Measurements from ENCODE around the gene MYZAP.

MYZAP gene

DNA sequence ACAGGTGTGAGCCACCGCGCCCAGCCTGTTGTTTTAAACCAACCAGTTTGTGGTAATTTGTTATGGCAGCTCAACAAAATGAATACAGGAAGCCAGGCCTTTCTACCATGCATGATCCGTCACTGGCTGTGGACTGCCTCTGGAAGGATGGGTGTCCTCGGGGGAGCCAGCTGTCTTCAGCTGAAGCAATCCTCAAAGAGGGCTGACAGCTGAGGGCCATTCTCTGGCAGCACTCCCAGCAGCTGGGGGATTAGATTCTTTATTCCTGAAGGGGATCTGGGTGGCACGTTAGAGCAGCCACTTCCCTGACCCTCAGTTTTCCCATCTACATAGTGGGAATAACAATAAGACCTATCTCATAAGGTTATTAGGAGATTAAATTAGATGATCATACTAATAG, 139.2 kb downstream of the MYZAP start:
- H3K27ac ChIP-seq (replicated peaks), result no peak overlapping the region
- no peak for TF ChIP-seq REST (IDR thresholded peaks at IDR 0.05; ENCODE audit: insufficient replicate concordance, low read depth)
- TF ChIP-seq, protein P1, sequence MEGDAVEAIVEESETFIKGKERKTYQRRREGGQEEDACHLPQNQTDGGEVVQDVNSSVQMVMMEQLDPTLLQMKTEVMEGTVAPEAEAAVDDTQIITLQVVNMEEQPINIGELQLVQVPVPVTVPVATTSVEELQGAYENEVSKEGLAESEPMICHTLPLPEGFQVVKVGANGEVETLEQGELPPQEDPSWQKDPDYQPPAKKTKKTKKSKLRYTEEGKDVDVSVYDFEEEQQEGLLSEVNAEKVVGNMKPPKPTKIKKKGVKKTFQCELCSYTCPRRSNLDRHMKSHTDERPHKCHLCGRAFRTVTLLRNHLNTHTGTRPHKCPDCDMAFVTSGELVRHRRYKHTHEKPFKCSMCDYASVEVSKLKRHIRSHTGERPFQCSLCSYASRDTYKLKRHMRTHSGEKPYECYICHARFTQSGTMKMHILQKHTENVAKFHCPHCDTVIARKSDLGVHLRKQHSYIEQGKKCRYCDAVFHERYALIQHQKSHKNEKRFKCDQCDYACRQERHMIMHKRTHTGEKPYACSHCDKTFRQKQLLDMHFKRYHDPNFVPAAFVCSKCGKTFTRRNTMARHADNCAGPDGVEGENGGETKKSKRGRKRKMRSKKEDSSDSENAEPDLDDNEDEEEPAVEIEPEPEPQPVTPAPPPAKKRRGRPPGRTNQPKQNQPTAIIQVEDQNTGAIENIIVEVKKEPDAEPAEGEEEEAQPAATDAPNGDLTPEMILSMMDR (IDR thresholded peaks at IDR 0.05; ENCODE audit: insufficient read depth, low read length), result no peak
- TF ChIP-seq SPI1 (IDR thresholded peaks at IDR 0.05; ENCODE audit: borderline replicate concordance, low read depth), result no peak
- no peak for TF ChIP-seq GABPA (IDR thresholded peaks at IDR 0.05; ENCODE audit: low read depth)
- no peak for TF ChIP-seq POLR2AphosphoS5 (IDR thresholded peaks at IDR 0.05; ENCODE audit: low read depth)
- no peaks in the 10 kb centered on the region for H3K27me3 ChIP-seq (ENCODE audit: insufficient read depth, poor library complexity, severe bottlenecking)
- H3K4me3 ChIP-seq (replicated peaks; ENCODE audit: insufficient read depth, low read length), result no peak overlapping the region
- no peak for DNase-seq (ENCODE audit: low read depth in 1 of 2, low spot score in 1 of 2)

DNA sequence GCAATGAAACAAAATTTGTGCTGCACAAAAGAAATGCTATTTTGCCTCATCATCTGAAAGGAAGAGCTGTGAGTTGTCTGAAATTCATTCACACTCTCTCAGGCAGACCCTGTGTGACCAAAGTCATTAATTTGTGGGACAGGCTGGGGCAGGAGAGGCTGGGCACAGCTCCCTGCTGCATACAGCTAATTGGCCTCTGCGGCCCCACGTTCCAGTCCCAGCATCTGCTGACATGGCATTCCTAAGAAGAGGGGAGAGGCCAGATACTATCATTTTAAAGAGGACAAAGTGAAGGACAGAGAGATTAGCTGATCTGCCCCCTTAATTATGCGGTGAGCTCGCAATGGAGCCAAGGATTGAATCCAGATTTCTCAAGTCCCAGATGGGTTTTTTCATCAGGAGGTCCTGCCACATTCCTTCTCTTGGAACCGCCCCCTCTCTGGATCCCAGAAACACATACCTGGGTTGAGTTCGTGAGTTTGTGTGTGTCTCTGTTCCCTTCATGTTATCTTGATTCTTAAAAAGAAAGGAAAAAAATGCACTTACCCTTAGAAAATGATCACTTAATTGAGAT, 139.9 kb downstream of the MYZAP start:
- DNase-seq (ENCODE audit: low read depth in 1 of 2, low spot score in 1 of 2), result no peak
- no peak for TF ChIP-seq POLR2AphosphoS5 (IDR thresholded peaks at IDR 0.05; ENCODE audit: low read depth)
- TF ChIP-seq REST (IDR thresholded peaks at IDR 0.05; ENCODE audit: insufficient replicate concordance, low read depth), result no peak
- TF ChIP-seq, protein P1 (IDR thresholded peaks at IDR 0.05; ENCODE audit: insufficient read depth, low read length), result no peak
- TF ChIP-seq GABPA (IDR thresholded peaks at IDR 0.05; ENCODE audit: low read depth), result no peak
- TF ChIP-seq SPI1 (IDR thresholded peaks at IDR 0.05; ENCODE audit: borderline replicate concordance, low read depth), result no peak
- no peaks in the 10 kb centered on the region for H3K27me3 ChIP-seq (ENCODE audit: insufficient read depth, poor library complexity, severe bottlenecking)
- no peak overlapping the region for H3K4me3 ChIP-seq (replicated peaks; ENCODE audit: insufficient read depth, low read length)
- H3K27ac ChIP-seq (replicated peaks), result no peak overlapping the region

- H3K4me3 ChIP-seq (replicated peaks; ENCODE audit: insufficient read depth, low read length), result no peak overlapping the region
- peak; percentile 29 to 36 for DNase-seq (ENCODE audit: low read depth in 1 of 2, low spot score in 1 of 2)
- TF ChIP-seq REST (IDR thresholded peaks at IDR 0.05; ENCODE audit: insufficient replicate concordance, low read depth), result no peak
- TF ChIP-seq, protein P1 (IDR thresholded peaks at IDR 0.05; ENCODE audit: insufficient read depth, low read length), result peak; percentile 74
- no peak overlapping the region for H3K27ac ChIP-seq (replicated peaks)
- no peaks in the 10 kb centered on the region for H3K27me3 ChIP-seq (ENCODE audit: insufficient read depth, poor library complexity, severe bottlenecking)
These were observed 141.0 kb downstream of the MYZAP start for GRCh38 chr15:57732526-57733331.

All from HL-60 (cell line).